Sigmoid colon (tissue), 4 donors: Measurements from ENCODE around the gene MOB3A.

Source experiments
- CTCF ChIP-seq, 4 experiments: fragments of 450-650 bp in 3 of 4; fragments of 200-600 bp in 1 of 4; IDR thresholded peaks; one replicate each; pipeline ENCODE4 v1.5.1; 2016 to 2019; ENCODE audit warnings: antibody characterized with exemption in 4 of 4, mild to moderate bottlenecking in 3 of 4, moderate library complexity in 2 of 4
- EP300 ChIP-seq, 4 donors: sonication (generic); formaldehyde crosslinking; IDR thresholded peaks; one replicate each; pipeline ENCODE4 v1.6.1; 2017; ENCODE audit warnings: antibody characterized with exemption in 4 of 4
- POLR2A ChIP-seq, 2 donors: fragments of 450-650 bp; IDR thresholded peaks; one replicate each; pipeline ENCODE4 v1.6.1; 2016; ENCODE audit warnings: antibody characterized with exemption in 2 of 2, mild to moderate bottlenecking in 2 of 2, moderate library complexity in 2 of 2
- POLR2AphosphoS5 ChIP-seq, 4 donors: sonication (generic); formaldehyde crosslinking; IDR thresholded peaks; one replicate each; pipeline ENCODE4 v1.6.1; 2017; ENCODE audit warnings: antibody characterized with exemption in 4 of 4

- no peak for TF ChIP-seq CTCF (IDR thresholded peaks at IDR 0.05)
- no peak for TF ChIP-seq EP300 (IDR thresholded peaks at IDR 0.05)
- no peak for TF ChIP-seq POLR2A (IDR thresholded peaks at IDR 0.05)
- TF ChIP-seq POLR2AphosphoS5 (IDR thresholded peaks at IDR 0.05): no peak
These were observed 12.8 kb downstream of the MOB3A start for GRCh38 chr19:2083174-2083854.
